ENCODE measurements around the gene HELB. TPM values are rescaled to one million over a fixed set of nuclear protein-coding genes. Genes with fewer than 3 reads are reported as not detected.

HELB gene
- polyA plus RNA-seq, 1 experiment = 0.61 TPM

GRCh38 chr12:66268562-66268961 lies 33.7 kb upstream of the HELB start:
- ChIA-PET CTCF (interaction anchor here (0.9 to 5.7 kb wide), 3 partner anchors 23 to 140 kb away, joined by 3 to 36 read pairs (median 3); no protein-coding TSS in a partner anchor), POLR2A (no interaction called here)
- H3K27me3 ChIP-seq (ENCODE audit: control insufficient read depth, insufficient read depth, low read length) = peaks cover 3% of the 10 kb centered on the region; the same call in 1 of the 2 replicates
- no peak for DNase-seq (ENCODE audit: low read depth)
- no peak overlapping the region for H3K4me3 ChIP-seq (ENCODE audit: low read depth, low read length)
- H3K36me3 ChIP-seq (ENCODE audit: control insufficient read depth, insufficient read depth, low read length) = no peaks in the 10 kb centered on the region
- TF ChIP-seq CTCF (IDR thresholded peaks at IDR 0.05; ENCODE audit: insufficient read depth, low read depth, low read length) = no peak

GRCh38 chr12:66269142-66269541 lies 33.2 kb upstream of the HELB start:
- POLR2A ChIA-PET = no interaction called here
- H3K27me3 ChIP-seq (ENCODE audit: control insufficient read depth, insufficient read depth, low read length) = peaks cover 3% of the 10 kb centered on the region; the same call in 1 of the 2 replicates
- DNase-seq (ENCODE audit: low read depth) = no peak
- H3K4me3 ChIP-seq (ENCODE audit: low read depth, low read length) = no peak overlapping the region
- no peak for TF ChIP-seq CTCF (IDR thresholded peaks at IDR 0.05; ENCODE audit: insufficient read depth, low read depth, low read length)
- no peaks in the 10 kb centered on the region for H3K36me3 ChIP-seq (ENCODE audit: control insufficient read depth, insufficient read depth, low read length)
- CTCF ChIA-PET = interaction anchor here (0.6 to 5.7 kb wide), 17 partner anchors 9 to 425 kb away, joined by 3 to 36 read pairs (median 3); partner anchors contain the start of genes HELB and LLPH

- no peak for DNase-seq (ENCODE audit: low read depth)
- Histone ChIP-seq H3K27me3 (ENCODE audit: control insufficient read depth, insufficient read depth, low read length) (peaks cover 3% of the 10 kb centered on the region; the same call in 1 of the 2 replicates), H3K36me3 (ENCODE audit: control insufficient read depth, insufficient read depth, low read length) (no peaks in the 10 kb centered on the region), H3K4me3 (ENCODE audit: low read depth, low read length) (no peak overlapping the region)
- CTCF ChIA-PET = interaction anchor here (0.6 to 5.7 kb wide), 27 partner anchors 9 to 424 kb away, joined by 3 to 36 read pairs (median 3); partner anchors contain the start of genes HELB and LLPH
- TF ChIP-seq CTCF (IDR thresholded peaks at IDR 0.05; ENCODE audit: insufficient read depth, low read depth, low read length) = peak; percentile 72
- POLR2A ChIA-PET = no interaction called here
Observed at GRCh38 chr12:66269757-66270383, 32.4 kb upstream of the HELB start.

- Histone ChIP-seq H3K27me3 (ENCODE audit: control insufficient read depth, insufficient read depth, low read length) (0 out of 2 replicates have a peak, but pooled peaks cover 1% of the 10 kb centered on the region), H3K4me3 (ENCODE audit: low read depth, low read length) (no peak overlapping the region), H3K36me3 (ENCODE audit: control insufficient read depth, insufficient read depth, low read length) (no peaks in the 10 kb centered on the region)
- no peak for DNase-seq (ENCODE audit: low read depth)
- POLR2A ChIA-PET = no interaction called here
- CTCF ChIA-PET = interaction anchor here (0.8 to 5.7 kb wide), 16 partner anchors 9 to 424 kb away, joined by 3 to 36 read pairs (median 6); partner anchors contain the start of genes HELB and LLPH
- no peak for TF ChIP-seq CTCF (IDR thresholded peaks at IDR 0.05; ENCODE audit: insufficient read depth, low read depth, low read length)
Observed at GRCh38 chr12:66270613-66271012, 31.7 kb upstream of the HELB start.

GRCh38 chr12:66272650-66273049 lies 29.6 kb upstream of the HELB start:
- DNase-seq (ENCODE audit: low read depth) = no peak
- Histone ChIP-seq H3K4me3 (ENCODE audit: low read depth, low read length) (no peak overlapping the region), H3K36me3 (ENCODE audit: control insufficient read depth, insufficient read depth, low read length) (no peaks in the 10 kb centered on the region), H3K27me3 (ENCODE audit: control insufficient read depth, insufficient read depth, low read length) (peaks cover 3% of the 10 kb centered on the region)
- CTCF ChIA-PET = interaction anchor here (0.5 to 5.7 kb wide), 5 partner anchors 11 to 422 kb away, joined by 3 to 36 read pairs (median 6); no protein-coding TSS in a partner anchor
- POLR2A ChIA-PET = interaction anchor here (0.6 kb wide), 1 partner anchor 138 kb away, joined by 3 read pairs; no protein-coding TSS in a partner anchor
- TF ChIP-seq CTCF (IDR thresholded peaks at IDR 0.05; ENCODE audit: insufficient read depth, low read depth, low read length) = no peak

Data from BJ (cell line).